ENCODE results near the gene IREB2. TPM values are rescaled to one million over a fixed set of nuclear protein-coding genes. Genes with fewer than 3 reads are reported as not detected.

The IREB2 gene
- total RNA-seq, 1 donor from 2014 or later, result 23.5 TPM

DNA sequence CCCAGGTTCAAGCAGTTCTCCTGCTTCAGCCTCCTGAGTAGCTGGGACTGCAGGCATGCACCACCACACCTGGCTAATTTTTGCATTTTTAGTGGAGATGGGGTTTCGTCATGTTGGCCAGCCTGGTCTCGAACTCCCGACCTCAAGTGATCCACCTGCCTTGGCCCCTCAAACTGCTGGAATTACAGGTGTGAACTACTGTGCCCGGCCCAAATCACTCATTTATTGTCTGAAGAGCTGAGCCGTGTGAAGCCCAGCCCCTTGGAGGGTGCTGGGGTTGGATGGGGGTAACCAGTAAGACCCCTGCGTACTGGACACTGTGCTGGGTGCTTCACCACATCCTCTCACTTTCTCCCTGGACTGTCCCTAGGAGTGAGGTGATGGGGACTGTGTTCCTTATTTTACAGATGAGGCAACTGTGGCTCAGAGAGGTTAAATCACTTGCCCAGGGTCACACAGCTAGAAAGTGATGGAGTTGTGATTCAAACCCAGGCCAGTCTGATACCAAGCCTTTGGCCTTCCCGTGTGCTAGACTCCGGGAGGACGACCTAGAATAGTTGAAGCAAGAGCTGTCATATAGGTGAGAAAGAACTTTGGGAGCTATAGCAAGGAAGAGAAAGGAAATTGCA lies 41.7 kb upstream of the IREB2 start:
- Histone ChIP-seq H3K4me3 (ENCODE audit: low read depth, low read length) (no peak overlapping the region), H3K36me3 (ENCODE audit: control insufficient read depth, insufficient read depth, low read length) (no peaks in the 10 kb centered on the region), H3K27me3 (ENCODE audit: control insufficient read depth, insufficient read depth, low read length) (peaks cover 3% of the 10 kb centered on the region)
- DNase-seq (ENCODE audit: low read depth), result no peak
- TF ChIP-seq, protein P1, sequence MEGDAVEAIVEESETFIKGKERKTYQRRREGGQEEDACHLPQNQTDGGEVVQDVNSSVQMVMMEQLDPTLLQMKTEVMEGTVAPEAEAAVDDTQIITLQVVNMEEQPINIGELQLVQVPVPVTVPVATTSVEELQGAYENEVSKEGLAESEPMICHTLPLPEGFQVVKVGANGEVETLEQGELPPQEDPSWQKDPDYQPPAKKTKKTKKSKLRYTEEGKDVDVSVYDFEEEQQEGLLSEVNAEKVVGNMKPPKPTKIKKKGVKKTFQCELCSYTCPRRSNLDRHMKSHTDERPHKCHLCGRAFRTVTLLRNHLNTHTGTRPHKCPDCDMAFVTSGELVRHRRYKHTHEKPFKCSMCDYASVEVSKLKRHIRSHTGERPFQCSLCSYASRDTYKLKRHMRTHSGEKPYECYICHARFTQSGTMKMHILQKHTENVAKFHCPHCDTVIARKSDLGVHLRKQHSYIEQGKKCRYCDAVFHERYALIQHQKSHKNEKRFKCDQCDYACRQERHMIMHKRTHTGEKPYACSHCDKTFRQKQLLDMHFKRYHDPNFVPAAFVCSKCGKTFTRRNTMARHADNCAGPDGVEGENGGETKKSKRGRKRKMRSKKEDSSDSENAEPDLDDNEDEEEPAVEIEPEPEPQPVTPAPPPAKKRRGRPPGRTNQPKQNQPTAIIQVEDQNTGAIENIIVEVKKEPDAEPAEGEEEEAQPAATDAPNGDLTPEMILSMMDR (IDR thresholded peaks at IDR 0.05; ENCODE audit: insufficient read depth, low read length, poor library complexity, severe bottlenecking), result no peak

DNA sequence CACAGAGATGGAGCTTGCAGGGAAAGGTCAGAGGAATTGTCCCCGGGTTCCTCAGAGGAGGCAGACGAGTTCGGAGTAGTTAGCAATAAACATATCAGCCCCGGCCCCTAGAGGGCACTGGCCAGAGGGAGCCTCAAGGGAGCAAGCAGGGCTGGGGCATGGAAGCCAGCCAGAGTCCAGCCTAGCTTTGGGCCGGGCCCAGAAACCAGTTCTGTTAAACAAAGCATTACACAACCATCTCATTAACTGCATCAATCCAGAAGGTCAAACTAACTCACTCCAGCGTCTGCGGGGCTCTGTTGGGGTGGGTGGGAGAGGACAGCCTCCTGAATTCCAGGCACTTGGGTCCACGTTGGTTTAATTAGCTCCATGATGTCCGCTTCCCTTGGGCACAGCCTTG lies 41.0 kb upstream of the IREB2 start:
- no peak overlapping the region for H3K4me3 ChIP-seq (ENCODE audit: low read depth, low read length)
- H3K36me3 ChIP-seq (ENCODE audit: control insufficient read depth, insufficient read depth, low read length), result no peaks in the 10 kb centered on the region
- TF ChIP-seq, protein P1 (IDR thresholded peaks at IDR 0.05; ENCODE audit: insufficient read depth, low read length, poor library complexity, severe bottlenecking), result no peak
- H3K27me3 ChIP-seq (ENCODE audit: control insufficient read depth, insufficient read depth, low read length), result peaks cover 3% of the 10 kb centered on the region
- DNase-seq (ENCODE audit: low read depth), result no peak

DNA sequence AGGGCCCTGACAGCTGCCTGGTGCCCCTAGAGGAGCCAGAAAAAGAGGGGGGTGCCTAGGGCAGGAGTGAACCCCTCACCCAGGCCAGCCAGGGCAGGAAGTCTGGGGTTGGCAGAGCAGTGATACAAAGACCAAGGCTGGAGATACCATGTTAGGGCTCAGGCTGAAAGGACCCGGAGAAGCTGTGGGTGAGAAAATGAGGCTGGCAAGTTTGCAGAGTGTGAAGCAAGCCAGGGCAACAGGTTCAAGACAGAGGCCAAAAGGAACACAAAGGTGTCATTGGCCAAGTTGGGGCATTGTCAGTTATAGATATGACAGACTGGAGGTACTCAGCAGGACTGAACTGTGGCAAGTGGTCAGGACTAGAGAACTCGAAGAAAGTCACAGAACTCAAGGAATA lies 40.6 kb upstream of the IREB2 start:
- peaks cover 3% of the 10 kb centered on the region for H3K27me3 ChIP-seq (ENCODE audit: control insufficient read depth, insufficient read depth, low read length)
- no peak overlapping the region for H3K4me3 ChIP-seq (ENCODE audit: low read depth, low read length)
- DNase-seq (ENCODE audit: low read depth), result no peak
- TF ChIP-seq, protein P1 (IDR thresholded peaks at IDR 0.05; ENCODE audit: insufficient read depth, low read length, poor library complexity, severe bottlenecking), result no peak
- no peaks in the 10 kb centered on the region for H3K36me3 ChIP-seq (ENCODE audit: control insufficient read depth, insufficient read depth, low read length)

DNA sequence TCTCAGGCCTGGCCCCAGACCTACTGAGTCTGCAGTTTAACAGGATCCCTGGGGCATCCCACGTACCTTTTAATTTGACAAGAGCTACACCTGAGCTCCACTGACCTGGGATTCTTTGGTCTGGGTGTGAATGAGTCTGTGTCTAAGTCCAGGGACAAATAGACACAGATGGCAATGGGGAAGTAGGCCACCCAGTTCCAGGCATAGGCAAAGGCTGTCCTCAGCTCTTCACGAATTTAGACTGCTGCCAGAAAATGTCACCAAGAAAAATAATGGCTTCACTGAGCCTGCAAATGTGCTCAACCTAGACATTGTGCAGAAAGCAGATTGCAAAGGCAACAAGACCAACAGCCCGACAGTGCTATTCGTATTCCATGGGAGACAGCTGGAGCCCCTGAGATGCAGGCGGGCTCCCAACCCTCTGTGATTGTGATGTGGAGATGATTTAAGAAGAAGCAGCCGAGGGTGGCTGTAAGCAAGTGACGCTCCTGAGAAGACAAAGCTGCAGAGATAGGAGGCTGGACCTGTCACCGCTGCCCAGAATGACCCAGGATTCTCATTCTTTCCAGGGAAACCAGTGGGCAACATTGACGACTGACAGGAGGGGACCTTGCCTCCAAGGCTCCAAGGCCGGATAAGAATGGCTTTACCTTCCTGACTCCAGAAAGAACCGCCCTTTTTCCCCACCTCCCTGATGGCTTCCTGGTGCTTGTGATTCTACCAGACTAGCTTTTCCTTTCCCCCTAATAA lies 39.8 kb upstream of the IREB2 start:
- Histone ChIP-seq H3K36me3 (ENCODE audit: control insufficient read depth, insufficient read depth, low read length) (no peaks in the 10 kb centered on the region), H3K4me3 (ENCODE audit: low read depth, low read length) (no peak overlapping the region), H3K27me3 (ENCODE audit: control insufficient read depth, insufficient read depth, low read length) (peaks cover 3% of the 10 kb centered on the region)
- DNase-seq (ENCODE audit: low read depth), result no peak
- TF ChIP-seq, protein P1 (IDR thresholded peaks at IDR 0.05; ENCODE audit: insufficient read depth, low read length, poor library complexity, severe bottlenecking), result no peak

DNA sequence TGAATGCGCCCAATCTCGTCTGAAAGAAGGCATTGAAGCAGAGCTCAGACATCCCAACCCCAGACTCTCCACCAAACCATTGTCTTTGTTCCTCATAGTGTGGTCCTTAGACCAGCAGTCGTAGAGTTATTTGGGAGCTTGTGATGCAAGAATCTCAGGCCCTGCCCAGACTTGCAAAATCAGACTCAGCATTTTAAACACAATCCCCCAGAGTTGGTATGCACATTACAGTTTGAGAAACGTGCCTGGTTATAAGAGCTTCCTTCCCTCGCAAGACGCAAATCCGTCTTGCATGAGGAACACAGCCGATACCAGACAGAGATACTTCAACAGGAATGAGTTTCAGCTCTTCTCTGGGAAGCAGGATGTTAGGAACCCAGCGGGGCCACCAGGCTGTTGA lies 38.9 kb upstream of the IREB2 start:
- Histone ChIP-seq H3K27me3 (ENCODE audit: control insufficient read depth, insufficient read depth, low read length) (peaks cover 3% of the 10 kb centered on the region), H3K4me3 (ENCODE audit: low read depth, low read length) (no peak overlapping the region), H3K36me3 (ENCODE audit: control insufficient read depth, insufficient read depth, low read length) (no peaks in the 10 kb centered on the region)
- TF ChIP-seq, protein P1 (IDR thresholded peaks at IDR 0.05; ENCODE audit: insufficient read depth, low read length, poor library complexity, severe bottlenecking), result no peak
- DNase-seq (ENCODE audit: low read depth), result no peak

All from kidney epithelial cell (primary cell).